Thyroid gland (tissue), 4 donors: ENCODE measurements around the gene PLTP.

ENCODE experiments used
- CTCF ChIP-seq, 6 experiments: fragments of 200-600 bp in 3 of 6; fragments of 450-650 bp in 3 of 6; sonication (generic) in 3 of 6; IDR thresholded peaks; one replicate each; pipeline ENCODE4 v1.5.1; 2016 to 2019; ENCODE audit warnings: antibody characterized with exemption in 6 of 6, mild to moderate bottlenecking in 2 of 6, inconsistent platforms in 1 of 6, moderate library complexity in 1 of 6
- POLR2A ChIP-seq, 2 donors: fragments of 450-650 bp; IDR thresholded peaks; one replicate each; pipeline ENCODE4 v1.6.1; 2017; ENCODE audit warnings: antibody characterized with exemption in 2 of 2, mild to moderate bottlenecking in 2 of 2, moderate library complexity in 1 of 2

DNA sequence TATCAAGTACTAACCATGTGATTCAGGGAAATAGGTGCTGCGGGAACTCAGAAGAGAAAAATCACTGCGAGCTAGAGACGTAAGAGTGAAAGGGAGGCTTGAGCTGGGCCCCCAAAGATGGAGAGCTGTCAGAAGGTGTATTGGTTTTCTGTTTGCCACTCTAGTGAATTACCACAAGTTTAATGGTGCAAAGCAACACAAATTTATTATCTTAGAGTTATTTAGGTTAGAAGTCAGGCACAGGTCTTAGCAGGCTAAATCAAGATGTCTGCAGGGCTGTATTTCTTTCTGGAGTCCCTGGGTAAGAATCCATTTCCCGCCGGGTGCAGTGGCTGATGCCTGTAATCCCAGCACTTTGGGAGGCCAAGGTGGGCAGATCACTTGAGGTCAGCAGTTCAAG lies 52.0 kb downstream of the PLTP start:
- TF ChIP-seq CTCF (IDR thresholded peaks at IDR 0.05), result no peak
- no peak for TF ChIP-seq POLR2A (IDR thresholded peaks at IDR 0.05)
